HepG2 (cell line): ENCODE measurements around the gene CCDC6. TPM values are rescaled to one million over a fixed set of nuclear protein-coding genes. Genes with fewer than 3 reads are reported as not detected.

Source experiments
- ATAC-seq: fragments of 200-7000 bp; cut with Tn5 transposase; 3 replicates; pipeline ENCODE4 v1.9.1; 2020; ENCODE audit warnings: mild to moderate bottlenecking, moderate library complexity
- BruUV-seq: library from RNA; stranded (reverse); fragments of 400-500 nt; replicated peaks from 2 replicates; lab custom pipeline; 2021; lab: Mats Ljungman, UMichigan
- CTCF ChIA-PET: fragments of 300-600 bp; formaldehyde crosslinking; extraction: SDS; loops from one replicate; lab custom pipeline; 2021; ENCODE audit warnings: low total read pairs, inconsistent platforms, low intra/inter-chr PET ratio; lab: Yijun Ruan, JAX
- POLR2A ChIA-PET: fragments of 350-600 bp; sonication (Branson Sonifier 250); formaldehyde crosslinking; loops from one replicate; lab custom pipeline; 2020; ENCODE audit warnings: antibody characterized with exemption, inconsistent platforms; lab: Yijun Ruan, JAX
- DNase-seq: peaks from one replicate; pipeline ENCODE4 v3.0.0-alpha.2; 2015; ENCODE audit warnings: low spot score
- FAIRE-seq: peaks from 3 replicates; lab custom pipeline; 2011; peaks lifted over from hg19 to GRCh38; lab: Jason Lieb, UNC
- H2AFZ ChIP-seq: one replicate; pipeline ENCODE4 v1.6.1; 2011; ENCODE audit warnings: low read length, inconsistent platforms
- H3K27ac ChIP-seq: fragments of 300-600 bp; 3 replicates; pipeline ENCODE4 v1.8.0; 2011; ENCODE audit warnings: mixed run types, mild to moderate bottlenecking, mixed read lengths, low read length, inconsistent platforms; ENCODE audit not compliant: insufficient read depth; ENCODE audit errors: extremely low read length
- H3K27me3 ChIP-seq, 2 experiments: fragments of 200-600 bp in 1 of 2; 2 replicates in 1 of 2; 3 replicates in 1 of 2; pipeline versions ENCODE4 v1.6.0 to v1.8.0; 2011; ENCODE audit warnings: low read length in 2 of 2, mild to moderate bottlenecking in 2 of 2, moderate library complexity in 2 of 2, inconsistent platforms in 1 of 2; ENCODE audit not compliant: insufficient read depth in 2 of 2, control insufficient read depth in 1 of 2
- H3K36me3 ChIP-seq, 2 experiments: fragments of 200-600 bp in 1 of 2; replicated peaks in 1 of 2; 2 replicates in 1 of 2; 3 replicates in 1 of 2; pipeline versions ENCODE4 v1.5.1 to v1.8.0; 2011; ENCODE audit warnings: low read length in 2 of 2, inconsistent platforms in 1 of 2; ENCODE audit not compliant: insufficient read depth in 2 of 2, control insufficient read depth in 1 of 2
- H3K4me1 ChIP-seq: 2 replicates; pipeline ENCODE4 v1.5.1; 2012; ENCODE audit warnings: low read length, inconsistent platforms; ENCODE audit not compliant: insufficient read depth
- H3K4me2 ChIP-seq: 2 replicates; pipeline ENCODE4 v1.6.0; 2011; ENCODE audit warnings: low read depth, low read length, inconsistent platforms
- H3K4me3 ChIP-seq, 3 experiments: fragments of 200-600 bp in 1 of 3; sonication (generic), shearing (Covaris generic) in 1 of 3; replicated peaks in 1 of 3; 2 replicates each; pipeline ENCODE4 v1.5.1; 2011 to 2016; ENCODE audit warnings: low read length in 3 of 3, inconsistent platforms in 2 of 3, low read depth in 2 of 3, mild to moderate bottlenecking in 2 of 3, control low read depth in 1 of 3, mixed read lengths in 1 of 3; ENCODE audit not compliant: insufficient read depth in 1 of 3
- H3K79me2 ChIP-seq: one replicate; pipeline ENCODE4 v1.6.1; 2011; ENCODE audit warnings: low read length, inconsistent platforms; ENCODE audit not compliant: insufficient read depth
- H3K9ac ChIP-seq: 2 replicates; pipeline ENCODE4 v1.6.0; 2011; ENCODE audit warnings: mild to moderate bottlenecking, low read depth, low read length, inconsistent platforms; ENCODE audit not compliant: insufficient read depth
- H3K9me3 ChIP-seq: 2 replicates; pipeline ENCODE4 v1.5.1; 2012; ENCODE audit warnings: mild to moderate bottlenecking, low read length
- H4K20me1 ChIP-seq: 2 replicates; pipeline ENCODE4 v1.6.0; 2011; ENCODE audit warnings: inconsistent platforms, mild to moderate bottlenecking, low read length, moderate library complexity; ENCODE audit not compliant: insufficient read depth
- SMAD3 ChIP-seq: sonication (generic); formaldehyde crosslinking; IDR thresholded peaks from 2 replicates; pipeline ENCODE4 v1.4.0; 2020; ENCODE audit warnings: missing genetic modification reagents
- XBP1 ChIP-seq: sonication (generic); formaldehyde crosslinking; IDR thresholded peaks from 2 replicates; pipeline ENCODE4 v1.5.0; 2020; ENCODE audit warnings: missing genetic modification reagents
- ZNF800 ChIP-seq: sonication (generic); formaldehyde crosslinking; IDR thresholded peaks from 2 replicates; pipeline ENCODE4 v1.4.0; 2020; ENCODE audit warnings: missing genetic modification reagents
- WGBS: methylation state at CpG from one replicate; pipeline ENCODE4 v1.1.6; 2017; ENCODE audit warnings: low lambda C conversion rate; 5-methylcytosine and 5-hydroxymethylcytosine counted together
- in situ Hi-C: cut with HindIII; loops from 2 replicates; pipeline ENCODE4 v1.10.0; 2017; ENCODE audit warnings: low pct_unique_long_range_greater_than_20kb; ENCODE audit not compliant: extremely low pct_ligation_motif_present
- intact Hi-C: fragments of 100-400 bp; cut with micrococcal nuclease; formaldehyde crosslinking; loops from one replicate; pipeline ENCODE4 v1.10.0; 2022; ENCODE audit not compliant: unreplicated experiment
- polyA plus RNA-seq, 8 experiments: library from polyadenylated mRNA; depleted of rRNA in 3 of 8; stranded (reverse) in 7 of 8; unstranded in 1 of 8; fragments of >200 nt; fragmentation: Illumina TruSeq in 4 of 8; extraction: Trizol in 4 of 8; gene quantifications; 2 replicates each; pipeline versions ENCODE4 v1.2.1 to v1.2.3, GENCODE V29; 2011 to 2016; ENCODE audit warnings: low read depth in 4 of 8, missing spikeins in 1 of 8, mixed read lengths in 1 of 8; ENCODE audit not compliant: insufficient read depth in 1 of 8
- total RNA-seq, 5 experiments: library from RNA; depleted of rRNA; stranded (reverse); fragments of >200 nt; fragmentation: Illumina TruSeq; extraction: Trizol; gene quantifications; 2 replicates each; pipeline ENCODE4 v1.2.3, GENCODE V29; 2016; ENCODE audit warnings: low read depth in 1 of 5

CCDC6 gene
- total and polyA plus RNA-seq, 2 of the 13 experiments (the other 11 are each of a cell fraction or from before 2014, with no cell fraction given): 17.9 to 18.3 TPM

DNA sequence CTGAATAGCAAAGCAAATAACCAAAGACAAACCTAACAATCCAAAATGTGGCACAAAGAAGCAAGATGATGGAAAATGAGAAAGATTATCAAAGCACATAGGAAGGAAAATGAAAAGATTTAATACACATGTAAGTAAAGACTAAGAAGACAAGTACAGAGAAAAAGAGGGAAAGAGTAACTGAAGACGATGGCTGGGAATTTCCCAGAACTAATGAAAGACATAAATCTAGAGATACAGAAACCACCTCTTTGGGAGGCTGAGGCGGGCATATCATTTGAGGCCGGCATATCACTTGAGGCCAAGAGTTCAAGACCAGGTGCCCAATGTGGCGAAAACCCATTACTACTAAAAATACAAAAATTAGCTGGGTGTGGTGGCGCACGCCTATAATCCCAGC, 46.8 kb downstream of the CCDC6 start:
- no peak overlapping the region for H3K4me3 ChIP-seq
- CTCF ChIA-PET: no interaction called here
- H3K9ac ChIP-seq: no peak overlapping the region
- ATAC-seq: no peak
- no peak overlapping the region for H3K4me2 ChIP-seq
- peaks cover 7% of the 10 kb centered on the region; the same call in 1 of the 2 replicates for H4K20me1 ChIP-seq
- in situ Hi-C loops: loop anchor here (25.0 kb wide), 1 partner anchor 178 kb away; no protein-coding TSS in a partner anchor
- POLR2A ChIA-PET: no interaction called here
- H3K9me3 ChIP-seq: no peaks in the 10 kb centered on the region
- BruUV-seq: no TSS peak
- intact Hi-C loops: no loop called here
- no peak overlapping the region for H2AFZ ChIP-seq
- TF ChIP-seq XBP1 (CRISPR knock-in tag) (no peak), SMAD3 (no peak)
- DNase-seq: no peak
- H3K36me3 ChIP-seq: no peaks in the 10 kb centered on the region
- H3K79me2 ChIP-seq: peaks cover 46% of the 10 kb centered on the region
- WGBS: 96% methylated on average over 6 of the region's 6 CpGs
- FAIRE-seq: no peak
- no peaks in the 10 kb centered on the region for H3K4me1 ChIP-seq
- no peaks in the 10 kb centered on the region for H3K27me3 ChIP-seq
- no peak overlapping the region for H3K27ac ChIP-seq

DNA sequence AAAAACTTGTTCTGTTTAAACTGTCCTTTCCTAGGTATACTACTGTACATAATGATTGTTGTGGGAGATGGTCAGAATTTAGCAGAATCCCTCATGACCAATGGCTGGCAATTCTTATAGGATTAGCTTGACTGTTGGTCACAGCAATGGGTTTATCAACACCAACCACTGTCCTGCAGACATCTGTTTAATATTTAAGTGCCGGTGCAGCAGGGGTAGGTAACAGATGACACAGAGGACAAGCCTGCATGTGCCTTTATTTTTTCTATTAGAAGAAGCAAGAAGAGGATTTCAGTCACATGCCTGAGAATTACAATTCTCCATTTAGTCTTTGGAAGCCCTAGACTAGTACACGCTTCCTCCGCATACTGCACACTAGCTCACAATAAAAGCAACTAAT, 48.4 kb downstream of the CCDC6 start:
- no peak overlapping the region for H2AFZ ChIP-seq
- no peak overlapping the region for H3K4me2 ChIP-seq
- H4K20me1 ChIP-seq: peaks cover 3% of the 10 kb centered on the region; the same call in 1 of the 2 replicates
- no peaks in the 10 kb centered on the region for H3K4me1 ChIP-seq
- TF ChIP-seq ZNF800: no peak
- H3K9ac ChIP-seq: no peak overlapping the region
- in situ Hi-C loops: loop anchor here (25.0 kb wide), 1 partner anchor 179 kb away; no protein-coding TSS in a partner anchor
- H3K27ac ChIP-seq: no peak overlapping the region
- H3K36me3 ChIP-seq: no peaks in the 10 kb centered on the region
- POLR2A ChIA-PET: interaction anchor here (0.6 kb wide), 1 partner anchor 20 kb away, joined by 4 read pairs; no protein-coding TSS in a partner anchor
- DNase-seq: no peak
- ATAC-seq: no peak
- intact Hi-C loops: no loop called here
- BruUV-seq: no TSS peak
- no peak for FAIRE-seq
- no peak overlapping the region for H3K4me3 ChIP-seq
- no peaks in the 10 kb centered on the region for H3K9me3 ChIP-seq
- H3K79me2 ChIP-seq: peaks cover 44% of the 10 kb centered on the region
- no peaks in the 10 kb centered on the region for H3K27me3 ChIP-seq
- WGBS: 98% methylated on average over 3 of the region's 3 CpGs
- CTCF ChIA-PET: no interaction called here
